Iris pigment epithelial cell (primary cell): Measurements from ENCODE around the gene CD84.
"Not testable (repeated sequence)": the region's sequence is repeated elsewhere in the genome, so short reads cannot be mapped to it uniquely, and the experiment has no call there.

Source experiments
- DNase-seq: peaks from one replicate; pipeline ENCODE4 v3.0.0-alpha.2; 2011; ENCODE audit warnings: low read depth

Gene CD84

DNA sequence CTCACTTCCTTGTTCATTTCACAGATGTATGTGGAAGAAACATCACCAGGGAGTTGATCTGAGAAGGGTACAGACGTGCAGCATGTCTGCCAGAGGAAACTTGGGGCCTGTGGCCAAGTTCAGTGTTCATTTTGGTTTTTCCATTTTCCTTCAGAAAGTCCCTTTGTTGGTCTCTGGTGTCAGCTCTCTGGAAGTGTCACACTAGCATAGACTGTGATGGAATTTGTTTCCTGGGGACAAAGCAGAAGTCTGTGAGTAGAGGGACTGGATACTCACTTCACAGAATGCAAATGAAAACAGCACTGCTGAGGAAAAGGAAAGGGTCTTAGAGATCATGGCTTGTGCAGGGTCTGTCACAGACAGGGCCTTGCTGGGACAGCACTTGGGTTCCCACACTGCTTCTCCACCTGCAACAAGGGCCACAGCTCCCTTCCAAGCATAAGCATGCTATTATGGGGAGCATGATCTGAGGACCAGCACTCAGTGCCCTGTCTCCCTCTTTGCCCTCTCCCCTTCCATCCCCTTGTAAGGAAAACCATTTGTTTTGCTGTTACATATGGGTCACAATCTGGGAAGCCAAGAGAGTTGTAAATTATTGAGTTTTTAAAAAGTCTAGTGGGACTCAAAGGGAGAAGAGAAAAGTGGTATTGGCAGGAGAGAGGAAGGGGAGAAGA, 31.4 kb upstream of the CD84 start:
- DNase-seq: no peak

DNA sequence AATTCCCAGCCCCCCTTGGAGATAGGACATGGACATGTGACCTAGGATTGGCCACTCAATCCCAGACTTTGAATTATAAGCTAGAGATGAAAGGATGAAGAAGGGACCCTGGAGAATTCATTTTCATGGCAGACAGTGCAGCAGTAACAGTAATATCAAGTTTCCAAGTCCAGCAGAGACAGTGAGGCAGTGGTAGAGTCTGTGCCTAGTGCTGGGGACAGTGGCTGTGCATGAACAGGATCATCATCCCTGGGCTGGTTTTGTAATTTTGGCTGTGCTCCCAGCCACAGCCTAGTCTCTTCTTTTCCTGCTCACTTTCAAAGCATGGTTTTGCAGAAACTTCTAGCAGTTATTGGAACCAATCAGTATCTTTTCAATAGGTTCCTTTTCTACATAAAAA, 29.6 kb upstream of the CD84 start:
- DNase-seq: no peak

DNA sequence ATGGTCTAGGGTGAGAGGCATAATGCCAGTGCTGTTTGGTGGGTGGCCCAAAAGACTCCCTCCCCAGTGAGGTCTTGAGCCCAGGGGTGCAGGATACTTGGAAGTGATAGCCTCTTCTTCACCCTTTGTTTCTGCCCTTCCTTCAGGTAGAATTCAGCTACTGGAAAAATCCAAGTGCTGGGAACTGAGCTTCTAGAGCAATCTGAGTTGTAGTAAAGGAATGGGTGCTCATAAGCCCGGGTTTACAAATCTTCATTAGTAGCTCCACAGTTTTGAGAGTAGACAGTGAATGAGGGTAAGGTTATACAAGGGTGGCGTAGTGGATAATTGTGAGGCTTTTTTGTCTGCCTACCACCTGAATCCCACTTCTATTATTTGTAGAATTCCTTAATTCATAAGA, 29.2 kb upstream of the CD84 start:
- DNase-seq: no peak

DNA sequence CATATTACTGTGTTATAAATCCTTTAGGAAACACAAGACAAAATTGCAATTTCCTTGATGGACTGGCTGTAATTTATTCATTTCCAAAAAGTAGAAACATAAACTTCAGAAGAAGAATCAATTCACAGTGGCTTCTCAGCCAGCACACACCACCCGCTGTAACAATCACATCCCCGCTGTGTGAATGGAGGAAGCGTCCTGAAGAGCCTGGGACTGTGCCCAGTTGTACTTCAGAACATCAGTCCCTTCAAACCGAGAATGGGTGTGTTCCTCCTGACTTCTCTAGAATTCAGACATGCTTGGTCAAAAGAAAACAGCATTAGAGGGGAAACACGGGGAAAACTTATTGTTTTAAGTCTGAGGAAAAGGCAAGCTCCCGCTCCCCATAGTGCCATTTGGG, 28.8 kb upstream of the CD84 start:
- DNase-seq: no peak

- no peak for DNase-seq
These were observed 28.4 kb upstream of the CD84 start for GRCh38 chr1:160607672-160608032.

- DNase-seq: peak; percentile 85
These were observed 27.8 kb upstream of the CD84 start for GRCh38 chr1:160607011-160607671.

DNA sequence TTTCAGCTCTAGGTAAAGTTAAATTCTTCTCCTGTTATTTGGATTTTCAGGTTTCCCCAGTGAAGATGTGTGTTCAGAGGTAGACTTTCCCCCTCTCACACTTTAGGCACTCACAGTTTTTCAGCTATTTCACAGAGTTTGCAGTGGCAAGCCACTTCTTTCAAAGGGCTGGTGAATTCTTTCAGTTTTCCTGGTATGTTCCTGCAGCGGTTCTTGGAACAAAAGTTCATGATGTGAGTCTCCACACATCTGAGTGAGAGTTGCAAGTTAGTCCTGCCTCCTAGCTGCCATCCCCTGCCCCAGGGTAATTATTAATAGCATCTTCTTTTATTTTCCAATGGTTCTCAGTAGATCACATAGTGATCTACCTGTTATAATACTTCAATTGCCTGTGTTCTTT, 27.3 kb upstream of the CD84 start:
- DNase-seq: no peak

GRCh38 chr1:160605792-160606479, 26.6 kb upstream of the CD84 start:
- no peak for DNase-seq

DNA sequence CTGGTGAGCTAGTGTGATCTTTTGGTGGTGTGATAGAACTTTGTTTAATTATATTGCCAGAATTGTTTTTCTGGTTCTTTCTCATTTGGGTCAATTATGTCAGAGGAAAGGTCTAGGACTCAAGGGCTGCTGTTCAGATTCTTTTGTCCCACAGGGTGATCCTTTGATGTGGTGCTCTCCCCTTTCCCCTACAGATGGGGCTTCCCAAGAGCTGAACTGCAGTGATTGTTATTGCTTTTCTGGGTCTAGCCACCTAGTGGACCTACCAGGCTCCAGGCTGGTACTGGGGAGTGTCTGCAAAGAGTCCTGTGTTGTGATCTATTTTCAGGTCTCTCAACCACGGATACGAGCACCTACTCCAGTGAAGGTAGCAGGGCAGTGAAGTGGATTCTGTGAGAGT, 25.9 kb upstream of the CD84 start:
- no peak for DNase-seq

GRCh38 chr1:160597705-160598104, 18.4 kb upstream of the CD84 start:
- DNase-seq: no peak

- no peak for DNase-seq
These were observed 17.8 kb upstream of the CD84 start for GRCh38 chr1:160597051-160597450.

DNA sequence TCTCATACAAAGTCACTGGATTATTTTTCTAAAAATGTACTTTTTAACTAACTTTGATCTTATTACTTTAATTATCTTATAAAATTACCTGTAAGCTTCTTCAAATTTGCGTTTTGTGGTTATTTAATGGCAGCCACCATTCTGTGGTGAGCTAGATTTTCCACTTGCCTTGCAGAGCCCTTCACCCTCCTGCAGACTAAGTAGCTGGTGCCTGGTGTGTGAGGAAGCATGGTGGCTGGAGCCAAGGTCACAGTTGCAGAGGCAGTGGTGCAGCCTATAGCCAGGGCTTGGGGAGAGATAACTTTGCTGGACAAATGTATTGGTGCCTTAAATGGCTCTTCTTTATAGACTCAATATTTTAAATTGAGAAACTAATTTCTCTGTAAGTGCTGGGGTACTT, 11.2 kb upstream of the CD84 start:
- DNase-seq: no peak

- no peak for DNase-seq
These were observed 9.2 kb upstream of the CD84 start for GRCh38 chr1:160588468-160588867.

- DNase-seq: no peak
These were observed 5.5 kb upstream of the CD84 start for GRCh38 chr1:160584784-160585183.

GRCh38 chr1:160582976-160583375, 3.7 kb upstream of the CD84 start:
- not testable (repeated sequence) for DNase-seq

GRCh38 chr1:160581961-160582360, 2.7 kb upstream of the CD84 start:
- no peak for DNase-seq

DNA sequence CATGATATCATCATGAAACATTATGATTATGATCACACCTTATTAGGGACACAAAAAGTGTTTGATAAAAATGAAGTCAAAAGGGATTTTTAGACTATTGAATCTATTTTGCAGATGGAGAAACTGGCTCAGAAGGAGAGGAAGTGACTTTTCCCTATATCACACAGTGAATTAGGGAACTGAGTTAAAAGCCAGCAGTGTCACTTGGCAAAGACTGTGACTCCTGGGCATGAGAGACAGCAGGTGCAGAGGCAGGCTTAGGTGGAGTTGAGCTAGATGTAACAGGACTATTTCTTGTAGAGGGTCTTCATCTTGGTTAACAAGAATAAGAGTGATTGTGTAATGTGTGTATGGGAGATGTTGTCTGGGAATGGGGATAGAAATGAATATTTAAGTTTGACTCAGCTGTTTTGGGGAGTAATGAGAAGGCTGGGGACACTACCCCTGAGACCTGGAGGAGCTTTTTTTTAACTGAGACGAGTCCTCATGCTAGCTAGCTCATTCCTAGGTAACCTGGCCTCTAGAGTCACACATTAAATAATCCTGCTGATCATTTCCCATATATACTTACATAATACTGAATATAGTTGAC, 1.0 kb upstream of the CD84 start:
- DNase-seq: no peak

- DNase-seq: no peak
These were observed 638 bp downstream of the CD84 start for GRCh38 chr1:160578525-160579191.

GRCh38 chr1:160578175-160578524, 1.1 kb downstream of the CD84 start:
- DNase-seq: no peak

GRCh38 chr1:160577671-160578070, 1.6 kb downstream of the CD84 start:
- DNase-seq: no peak

DNA sequence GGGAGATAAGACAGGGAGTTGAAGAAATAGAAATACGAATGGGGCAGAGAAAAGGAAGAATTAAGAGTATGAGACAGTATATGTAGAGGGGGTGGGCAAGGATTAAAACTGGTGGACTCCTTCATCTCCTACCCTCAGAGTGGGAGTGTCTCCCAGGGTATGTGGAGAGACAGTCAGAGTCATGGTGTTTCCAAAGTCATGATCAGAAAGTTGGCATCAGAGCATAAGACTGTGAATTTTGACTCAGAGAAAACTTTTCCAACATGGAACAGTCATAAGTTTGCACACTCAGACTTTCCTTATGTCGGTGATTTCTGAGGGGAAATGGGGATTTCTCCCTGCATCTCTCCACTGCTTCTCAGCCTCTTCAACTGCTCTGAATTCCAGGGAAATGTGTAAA, 2.4 kb downstream of the CD84 start:
- no peak for DNase-seq

DNA sequence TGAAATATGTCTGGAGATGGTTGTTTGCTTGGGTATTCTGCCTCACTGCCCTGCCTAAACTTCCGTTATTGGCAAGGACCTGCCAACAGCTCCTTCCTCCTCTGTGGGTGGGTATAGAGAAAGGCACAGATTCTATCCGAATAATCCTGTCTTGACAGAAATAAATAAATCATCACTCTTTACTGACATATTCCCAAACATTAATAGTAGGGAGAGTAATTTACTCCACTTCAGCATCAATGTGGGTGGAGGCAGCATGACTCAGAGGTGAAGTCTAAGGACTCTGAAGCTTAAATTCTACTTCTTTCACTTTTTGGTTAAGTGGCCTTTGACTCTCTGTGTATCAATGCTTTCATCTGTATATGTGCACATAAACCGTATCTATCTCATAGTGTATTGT, 2.9 kb downstream of the CD84 start:
- no peak for DNase-seq
